HG02642 (cell line): Measurements from ENCODE around the gene ZDHHC18.

Experiments
- ATAC-seq: cut with Tn5 transposase; IDR thresholded peaks from one replicate; pipeline ENCODE4 v1.9.1; 2021; ENCODE audit warnings: mild to moderate bottlenecking; ENCODE audit not compliant: unreplicated experiment, poor library complexity

The ZDHHC18 gene, protein sequence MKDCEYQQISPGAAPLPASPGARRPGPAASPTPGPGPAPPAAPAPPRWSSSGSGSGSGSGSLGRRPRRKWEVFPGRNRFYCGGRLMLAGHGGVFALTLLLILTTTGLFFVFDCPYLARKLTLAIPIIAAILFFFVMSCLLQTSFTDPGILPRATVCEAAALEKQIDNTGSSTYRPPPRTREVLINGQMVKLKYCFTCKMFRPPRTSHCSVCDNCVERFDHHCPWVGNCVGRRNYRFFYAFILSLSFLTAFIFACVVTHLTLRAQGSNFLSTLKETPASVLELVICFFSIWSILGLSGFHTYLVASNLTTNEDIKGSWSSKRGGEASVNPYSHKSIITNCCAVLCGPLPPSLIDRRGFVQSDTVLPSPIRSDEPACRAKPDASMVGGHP

DNA sequence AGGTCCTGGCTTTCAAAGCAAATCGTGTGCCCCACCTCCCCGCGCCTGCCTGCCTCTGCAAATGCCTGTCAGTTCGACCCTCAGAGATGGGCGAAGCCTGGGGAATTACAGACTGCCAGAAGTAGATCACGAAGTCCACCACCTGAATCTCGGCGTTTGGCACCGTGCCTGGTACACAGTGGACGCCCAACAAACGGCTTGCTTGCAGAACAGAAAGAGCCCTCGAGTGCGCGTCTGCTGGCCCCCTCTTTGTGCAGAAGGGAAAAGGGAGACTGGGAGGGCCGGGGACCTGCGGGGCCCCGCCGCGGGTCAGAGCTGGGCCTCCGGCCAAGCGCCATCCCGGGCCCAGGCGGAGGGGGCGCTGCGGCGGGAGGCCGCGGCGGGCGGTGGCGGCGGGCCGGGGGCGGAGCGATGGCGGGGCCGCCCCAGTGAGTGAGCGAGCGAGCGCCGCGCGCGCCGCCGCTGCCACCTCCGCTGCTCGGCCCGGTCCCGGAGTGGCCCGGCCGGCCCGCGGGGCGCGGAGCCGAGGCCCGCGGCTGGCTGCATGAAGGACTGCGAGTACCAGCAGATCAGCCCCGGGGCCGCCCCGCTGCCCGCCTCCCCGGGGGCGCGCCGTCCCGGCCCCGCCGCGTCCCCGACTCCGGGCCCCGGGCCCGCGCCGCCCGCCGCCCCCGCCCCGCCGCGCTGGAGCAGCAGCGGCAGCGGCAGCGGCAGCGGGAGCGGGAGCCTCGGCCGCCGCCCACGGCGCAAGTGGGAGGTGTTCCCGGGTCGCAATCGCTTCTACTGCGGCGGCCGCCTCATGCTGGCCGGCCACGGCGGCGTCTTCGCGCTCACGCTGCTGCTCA lies at the start of gene ZDHHC18:
Gene ZDHHC18, plus strand, starts transcription at position 428 of the 845 bp plus-strand sequence. Its CDS starts 117 bp downstream, at position 545.
- peak; percentile 84 for ATAC-seq

DNA sequence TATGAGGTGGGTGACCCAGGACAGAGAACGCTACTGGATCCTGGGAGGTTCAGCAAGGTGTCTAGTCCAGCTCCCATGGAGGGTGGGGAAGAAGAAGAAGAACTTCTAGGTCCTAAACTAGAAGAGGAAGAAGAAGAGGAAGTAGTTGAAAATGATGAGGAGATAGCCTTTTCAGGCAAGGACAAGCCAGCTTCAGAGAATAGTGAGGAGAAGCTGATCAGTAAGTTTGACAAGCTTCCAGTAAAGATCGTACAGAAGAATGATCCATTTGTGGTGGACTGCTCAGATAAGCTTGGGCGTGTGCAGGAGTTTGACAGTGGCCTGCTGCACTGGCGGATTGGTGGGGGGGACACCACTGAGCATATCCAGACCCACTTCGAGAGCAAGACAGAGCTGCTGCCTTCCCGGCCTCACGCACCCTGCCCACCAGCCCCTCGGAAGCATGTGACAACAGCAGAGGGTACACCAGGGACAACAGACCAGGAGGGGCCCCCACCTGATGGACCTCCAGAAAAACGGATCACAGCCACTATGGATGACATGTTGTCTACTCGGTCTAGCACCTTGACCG lies 47.3 kb upstream of the ZDHHC18 start:
- no peak for ATAC-seq

DNA sequence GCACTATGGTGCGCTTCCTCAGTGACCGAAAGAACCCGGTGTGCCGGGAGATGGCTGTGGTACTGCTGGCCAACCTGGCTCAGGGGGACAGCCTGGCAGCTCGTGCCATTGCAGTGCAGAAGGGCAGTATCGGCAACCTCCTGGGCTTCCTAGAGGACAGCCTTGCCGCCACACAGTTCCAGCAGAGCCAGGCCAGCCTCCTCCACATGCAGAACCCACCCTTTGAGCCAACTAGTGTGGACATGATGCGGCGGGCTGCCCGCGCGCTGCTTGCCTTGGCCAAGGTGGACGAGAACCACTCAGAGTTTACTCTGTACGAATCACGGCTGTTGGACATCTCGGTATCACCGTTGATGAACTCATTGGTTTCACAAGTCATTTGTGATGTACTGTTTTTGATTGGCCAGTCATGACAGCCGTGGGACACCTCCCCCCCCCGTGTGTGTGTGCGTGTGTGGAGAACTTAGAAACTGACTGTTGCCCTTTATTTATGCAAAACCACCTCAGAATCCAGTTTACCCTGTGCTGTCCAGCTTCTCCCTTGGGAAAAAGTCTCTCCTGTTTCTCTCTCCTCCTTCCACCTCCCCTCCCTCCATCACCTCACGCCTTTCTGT lies 46.0 kb upstream of the ZDHHC18 start:
- no peak for ATAC-seq

DNA sequence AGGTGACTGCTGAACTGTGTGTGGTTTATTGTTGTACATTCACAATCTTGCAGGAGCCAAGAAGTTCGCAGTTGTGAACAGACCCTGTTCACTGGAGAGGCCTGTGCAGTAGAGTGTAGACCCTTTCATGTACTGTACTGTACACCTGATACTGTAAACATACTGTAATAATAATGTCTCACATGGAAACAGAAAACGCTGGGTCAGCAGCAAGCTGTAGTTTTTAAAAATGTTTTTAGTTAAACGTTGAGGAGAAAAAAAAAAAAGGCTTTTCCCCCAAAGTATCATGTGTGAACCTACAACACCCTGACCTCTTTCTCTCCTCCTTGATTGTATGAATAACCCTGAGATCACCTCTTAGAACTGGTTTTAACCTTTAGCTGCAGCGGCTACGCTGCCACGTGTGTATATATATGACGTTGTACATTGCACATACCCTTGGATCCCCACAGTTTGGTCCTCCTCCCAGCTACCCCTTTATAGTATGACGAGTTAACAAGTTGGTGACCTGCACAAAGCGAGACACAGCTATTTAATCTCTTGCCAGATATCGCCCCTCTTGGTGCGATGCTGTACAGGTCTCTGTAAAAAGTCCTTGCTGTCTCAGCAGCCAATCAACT lies 45.2 kb upstream of the ZDHHC18 start:
- ATAC-seq: no peak

DNA sequence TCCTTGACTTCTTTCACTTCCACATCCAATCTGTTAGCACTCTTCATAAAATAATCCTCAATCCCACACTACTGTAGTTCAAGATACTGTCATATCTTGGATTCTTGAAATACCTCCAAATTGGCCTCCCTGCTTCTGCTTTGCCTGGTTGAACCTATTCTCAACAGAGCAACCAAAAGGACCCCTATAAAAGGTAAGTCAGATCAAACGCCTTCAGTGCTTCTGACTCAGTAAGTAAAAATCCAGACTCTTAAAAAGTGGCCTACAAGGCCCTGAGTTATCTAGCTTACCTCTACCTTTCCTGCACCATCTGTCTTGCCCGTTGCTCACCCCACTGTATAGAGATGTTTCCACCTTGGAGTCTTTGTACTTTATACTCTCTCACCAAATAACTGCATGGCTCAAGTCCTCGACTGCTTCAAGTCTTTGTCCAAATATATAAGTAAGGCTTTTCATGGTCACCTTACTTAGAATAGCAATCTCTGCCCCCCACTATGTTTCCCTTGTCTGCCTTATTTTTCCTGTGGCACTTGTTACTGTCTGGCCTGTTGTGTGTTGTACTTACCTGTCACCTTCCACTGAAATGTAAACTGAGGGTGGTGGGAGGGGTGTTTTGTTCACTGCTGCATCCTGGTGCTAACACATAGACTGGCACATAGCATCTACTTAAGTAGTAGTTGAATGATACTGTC lies 43.8 kb upstream of the ZDHHC18 start:
- no peak for ATAC-seq

DNA sequence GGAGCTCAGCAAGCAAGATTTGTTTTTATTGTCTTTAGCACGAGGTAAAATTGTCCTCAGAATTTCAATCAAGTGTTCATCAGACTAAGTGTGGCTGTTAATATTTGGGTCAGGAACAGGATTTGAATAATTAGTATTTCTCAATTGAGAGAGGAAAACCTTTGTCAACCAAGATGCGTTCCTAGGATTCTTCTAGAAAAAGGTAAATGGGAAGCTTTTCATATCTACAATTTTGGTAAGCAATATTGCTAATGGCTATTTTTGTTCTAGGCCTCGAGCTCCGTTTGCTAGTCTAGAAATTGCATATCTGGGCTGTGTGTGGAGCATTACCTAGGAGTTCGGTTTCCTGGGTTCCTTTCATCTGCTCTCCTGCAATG lies 42.9 kb upstream of the ZDHHC18 start:
- ATAC-seq: no peak

DNA sequence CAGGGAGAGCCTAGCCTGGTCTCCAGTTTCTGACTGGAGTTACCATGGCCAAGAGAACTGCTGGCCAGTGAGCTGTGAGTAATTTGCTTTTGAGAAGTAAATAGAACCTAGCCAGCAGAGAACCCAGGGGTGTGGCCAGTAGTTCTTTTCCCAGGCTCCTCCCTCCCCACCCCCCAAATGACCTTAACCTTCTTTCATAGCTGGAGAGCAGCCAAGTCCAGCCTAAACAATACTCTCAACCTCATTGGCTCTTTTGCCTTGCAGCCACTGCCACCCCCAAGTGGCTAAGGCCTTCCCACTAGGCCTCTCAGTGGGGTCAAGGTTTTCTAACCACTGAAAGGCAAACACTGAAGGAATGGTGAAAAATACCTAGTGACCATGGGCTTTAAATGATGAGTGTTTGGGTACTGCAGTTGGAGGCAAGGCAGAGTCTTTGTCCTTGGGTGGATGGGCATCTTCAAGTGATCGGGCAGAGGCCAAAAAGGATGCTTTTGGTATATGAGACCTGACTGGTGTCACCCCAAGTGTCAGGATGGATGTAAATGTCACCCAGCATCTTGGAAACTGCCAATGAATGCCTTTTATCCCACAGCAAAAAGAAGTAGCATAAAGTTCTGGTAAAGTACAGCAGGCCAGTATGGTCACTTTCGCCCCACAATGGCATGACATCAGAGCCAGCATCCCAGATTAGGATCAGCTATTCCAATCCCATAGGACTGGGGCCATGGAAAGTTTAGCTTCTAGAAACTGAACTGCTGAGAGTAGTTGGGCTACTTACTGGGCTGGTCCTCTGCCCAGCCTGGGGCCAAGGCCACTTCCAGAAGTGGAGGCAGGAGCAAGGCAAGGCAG lies 42.2 kb upstream of the ZDHHC18 start:
- ATAC-seq: no peak

DNA sequence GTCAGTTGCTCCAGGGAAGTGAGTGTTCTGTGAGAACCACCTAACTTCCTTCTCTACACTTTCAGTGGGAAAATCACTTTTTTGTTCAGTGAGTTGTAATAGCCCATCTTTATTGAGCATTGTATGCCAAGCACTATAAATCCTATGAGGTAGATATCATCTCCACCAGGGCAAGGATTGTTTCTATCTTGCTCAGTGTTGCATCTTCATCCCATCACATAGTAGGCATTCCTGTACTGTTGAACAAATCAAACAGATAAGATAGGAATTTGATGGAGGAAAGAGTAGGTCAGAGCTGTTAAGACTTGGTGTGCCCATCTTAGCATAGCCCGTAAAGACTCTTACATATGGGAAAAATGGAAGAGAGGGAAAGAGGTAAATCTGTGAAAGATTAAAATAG lies 41.6 kb upstream of the ZDHHC18 start:
- ATAC-seq: no peak

DNA sequence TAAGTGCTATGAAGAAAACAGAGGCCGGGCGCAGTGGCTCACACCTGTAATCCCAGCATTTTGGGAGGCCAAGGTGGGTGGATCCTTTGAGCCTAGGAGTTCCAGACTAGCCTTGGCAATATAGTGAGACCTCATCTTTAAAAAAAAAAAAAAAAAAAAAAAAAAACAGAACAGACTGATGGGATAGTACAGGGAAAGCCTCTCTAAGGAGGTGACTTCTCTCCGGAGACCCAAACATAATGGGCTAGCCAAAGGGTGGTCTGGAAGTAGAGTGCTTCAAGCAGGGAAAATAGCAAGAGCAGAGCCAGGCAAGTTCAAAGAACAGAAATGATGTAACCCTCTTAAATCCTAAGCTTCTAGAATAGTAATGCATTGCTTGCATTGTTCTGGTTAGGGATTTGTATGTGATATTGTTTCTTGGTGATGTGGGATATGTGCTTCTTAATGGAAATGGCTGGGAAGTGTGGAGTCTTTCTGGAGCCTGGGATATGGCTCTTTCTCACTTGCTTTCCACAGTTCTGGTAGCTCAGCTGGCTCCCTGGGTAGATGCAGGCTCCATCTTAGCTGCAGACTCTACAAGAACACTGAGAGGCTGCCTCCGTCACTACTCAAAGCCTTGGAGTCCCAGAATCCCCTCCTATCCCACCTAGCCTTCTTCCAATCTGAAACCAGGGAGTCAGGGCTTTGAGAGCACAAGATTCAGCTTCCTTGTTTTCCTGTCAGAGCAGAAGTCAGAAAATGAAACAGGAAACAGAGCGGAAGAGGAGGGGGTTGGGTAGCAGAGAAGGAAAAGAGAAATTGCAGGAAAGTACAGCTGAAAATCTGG lies 40.7 kb upstream of the ZDHHC18 start:
- no peak for ATAC-seq

DNA sequence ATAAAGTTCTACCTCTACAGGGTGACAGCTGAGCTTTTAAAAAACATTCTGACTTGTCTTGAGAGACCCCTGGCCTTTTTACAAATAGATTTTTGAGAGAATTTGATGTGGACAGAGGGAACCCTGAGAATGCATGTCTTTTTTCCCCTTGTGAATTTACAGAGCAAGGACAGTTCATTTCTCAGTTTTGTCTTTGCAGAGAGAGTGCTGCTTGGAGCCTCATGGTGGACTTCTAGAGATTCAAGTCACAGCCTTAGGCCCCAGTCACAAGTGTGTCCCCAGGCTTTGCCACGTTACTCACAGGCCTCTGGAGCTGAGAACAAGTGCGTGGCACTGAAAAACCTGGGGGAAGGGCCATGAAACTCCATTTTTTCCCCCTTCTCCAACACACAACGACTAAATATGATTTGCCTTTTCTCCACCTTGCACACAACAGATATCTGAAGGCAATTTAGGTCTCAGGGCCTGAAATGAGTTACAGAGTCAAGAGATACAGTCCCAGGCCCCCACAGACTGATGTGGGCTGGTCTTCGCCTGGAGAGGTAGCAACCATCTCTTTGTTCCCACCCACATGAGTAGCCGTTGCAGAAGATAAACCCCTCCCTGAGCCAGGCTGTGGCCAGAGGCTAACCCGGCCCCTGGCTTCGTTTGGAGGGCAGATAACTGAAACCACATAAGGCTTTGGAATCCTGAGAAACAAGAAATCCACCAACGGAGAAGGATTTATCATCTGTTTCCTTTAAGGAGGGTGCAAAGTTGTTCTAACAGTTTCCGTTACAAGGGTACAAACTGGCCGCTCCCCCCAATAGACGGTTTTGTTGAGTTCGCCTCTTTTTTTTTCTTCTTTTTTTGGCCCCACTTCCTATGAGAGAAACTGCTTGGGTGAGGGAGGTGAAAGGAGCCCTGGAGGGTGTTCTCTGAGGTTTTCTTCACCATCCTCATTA lies 39.8 kb upstream of the ZDHHC18 start:
- no peak for ATAC-seq

DNA sequence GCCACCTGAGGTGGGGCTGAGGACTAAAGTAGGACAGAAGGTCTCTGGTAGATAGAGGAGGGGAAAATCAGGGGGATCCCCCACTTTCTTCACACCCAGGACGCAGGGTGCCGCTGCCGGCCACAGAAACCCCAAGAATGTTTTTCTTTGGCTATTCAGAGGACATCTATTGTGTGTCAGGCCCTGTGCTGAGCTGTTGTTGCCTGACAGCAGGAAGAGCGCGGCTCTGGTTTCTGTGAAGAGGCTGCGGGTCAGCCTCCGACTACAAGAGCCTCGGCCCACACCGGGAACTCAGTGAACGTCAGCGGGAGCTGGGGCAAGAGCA lies 39.1 kb upstream of the ZDHHC18 start:
- ATAC-seq: peak; percentile 50

DNA sequence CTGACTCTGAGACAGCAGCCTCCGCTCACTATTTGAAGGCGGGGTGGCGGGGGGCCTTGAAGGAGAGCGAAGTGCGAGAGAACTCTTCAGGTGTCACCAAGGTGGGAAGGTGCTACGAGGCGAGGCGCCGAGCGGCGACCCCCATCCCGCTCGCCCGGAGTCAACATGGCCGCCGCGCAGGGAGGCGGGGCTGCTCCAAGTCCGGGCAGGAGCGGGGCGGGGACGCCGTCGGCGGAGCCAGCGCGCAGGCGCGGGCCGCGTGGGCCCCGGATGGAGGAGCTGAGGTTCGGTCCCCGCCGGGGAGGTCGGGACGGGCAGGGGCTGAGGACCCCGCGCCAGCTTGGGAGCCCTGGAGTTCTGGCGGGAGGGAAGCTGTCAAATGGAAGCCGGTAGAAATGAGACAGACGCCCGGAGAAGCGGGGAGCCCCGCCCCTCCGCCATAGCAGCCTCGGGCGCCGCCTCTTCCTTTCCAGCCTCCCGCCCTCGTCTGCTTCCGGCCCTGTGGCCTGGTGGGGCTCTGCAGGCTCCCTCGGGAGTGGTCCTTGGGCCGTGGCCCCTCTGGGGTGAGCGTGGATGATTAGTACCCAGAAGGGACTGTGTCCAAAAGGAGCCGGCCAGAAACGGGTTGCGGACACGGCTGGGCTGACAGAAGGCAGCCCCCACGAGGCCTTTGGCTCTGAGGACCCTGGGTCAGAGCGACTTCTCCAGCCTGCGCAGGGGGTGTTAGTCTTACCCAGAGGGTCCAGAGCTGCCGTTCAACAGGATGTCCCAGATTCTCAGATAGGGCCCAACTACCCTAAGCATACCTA lies 38.6 kb upstream of the ZDHHC18 start, which contains the start of gene PIGV:
Gene PIGV, plus strand, starts transcription at position 245 of the 809 bp plus-strand sequence. CDS start 2,866 bp downstream, outside the sequence.
- ATAC-seq: peak; percentile 77

DNA sequence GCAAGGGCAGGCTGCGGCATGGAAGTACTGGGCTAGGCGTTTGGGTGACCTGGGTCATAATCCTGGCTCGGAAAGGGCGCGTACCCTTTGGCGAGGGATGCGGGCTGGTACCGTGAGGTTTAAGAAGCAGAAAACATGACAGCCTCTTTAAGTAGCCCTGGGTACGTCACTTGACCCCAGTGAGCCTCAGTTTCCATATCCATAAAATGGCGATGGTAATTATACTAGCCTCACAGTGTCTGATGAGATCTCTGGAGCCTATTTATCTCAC lies 38.0 kb upstream of the ZDHHC18 start:
- no peak for ATAC-seq

DNA sequence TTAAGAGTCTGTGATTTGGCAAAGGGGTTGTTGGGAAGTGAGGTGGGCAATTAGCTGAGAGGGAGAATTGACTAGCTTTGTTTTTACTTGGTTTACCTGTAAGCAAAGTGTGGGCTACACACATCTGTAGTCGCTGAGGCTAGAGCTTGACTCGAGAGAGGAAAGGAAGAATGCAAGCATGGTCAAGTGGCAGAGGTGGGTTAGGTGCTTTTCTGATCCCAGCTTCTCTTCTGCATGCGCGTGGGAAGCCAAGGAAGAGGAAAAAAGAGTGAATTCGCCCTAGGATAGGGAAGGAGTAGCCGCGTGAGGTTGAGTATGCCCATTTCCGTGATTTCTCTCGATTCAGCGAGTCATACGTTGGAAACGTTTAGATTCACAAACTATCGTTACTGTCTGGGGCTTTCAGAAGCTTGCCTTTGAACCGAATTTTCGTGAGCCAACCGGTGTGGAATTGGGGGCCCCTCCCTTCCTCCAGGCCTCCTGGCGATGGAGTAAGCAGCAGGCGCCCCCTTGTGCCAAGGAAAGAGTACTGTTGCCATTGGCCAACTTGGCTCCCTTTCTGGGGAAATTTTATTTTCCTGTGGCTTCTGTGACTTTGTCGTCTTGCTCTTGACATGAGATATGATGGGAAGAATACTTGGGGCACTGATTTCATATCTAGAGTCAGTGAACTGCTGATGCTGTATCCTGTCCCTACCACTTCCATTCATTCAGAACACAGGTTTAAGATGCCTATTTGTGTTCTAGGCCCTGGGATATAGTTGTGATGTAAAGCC lies 37.5 kb upstream of the ZDHHC18 start:
- ATAC-seq: no peak

DNA sequence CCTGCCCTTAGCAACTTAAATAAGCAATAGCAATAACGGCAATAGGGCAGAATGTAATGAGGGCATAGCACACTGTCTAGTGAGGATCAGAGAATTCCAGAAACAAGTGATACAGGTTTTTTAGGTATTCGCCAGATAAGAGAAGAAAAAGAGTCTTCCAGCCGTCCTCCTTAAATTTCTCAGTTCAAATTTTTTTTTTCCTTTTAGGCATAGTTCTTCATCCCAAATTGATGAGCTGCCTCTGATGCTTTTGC lies 36.9 kb upstream of the ZDHHC18 start:
- no peak for ATAC-seq

DNA sequence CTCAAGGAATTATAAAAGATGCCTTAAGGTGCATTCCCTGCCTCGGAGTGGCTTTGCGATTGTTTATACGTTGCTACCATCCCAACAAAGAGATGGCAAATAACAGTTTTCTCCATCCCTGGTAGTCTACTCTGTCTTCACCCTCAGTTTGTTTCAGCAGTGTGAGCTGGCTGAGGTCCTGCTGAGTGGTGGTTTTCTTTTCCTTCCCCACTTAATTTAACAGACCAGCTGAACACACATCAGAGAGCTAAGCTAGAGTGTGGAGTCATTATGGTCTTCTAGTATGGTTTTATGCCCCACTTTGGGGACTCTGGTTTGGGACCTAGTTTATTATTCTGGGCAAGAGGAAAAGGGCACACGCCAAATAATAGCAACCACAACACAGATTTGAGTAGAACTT lies 36.6 kb upstream of the ZDHHC18 start:
- no peak for ATAC-seq
